Kasumi-1 (cell line): Measurements from ENCODE around the gene ARAF.
"Not testable (repeated sequence)": the region's sequence is repeated elsewhere in the genome, so short reads cannot be mapped to it uniquely, and the experiment has no call there.

Source experiments
- DNase-seq, 2 experiments: peaks; one replicate each; lab custom pipeline; 2025; lab: John Stamatoyannopoulos, UW

ARAF gene

GRCh38 chrX:47560934-47561658 lies at the start of gene ARAF:
Gene ARAF, plus strand, starts transcription at chrX:47561205. Its CDS starts 1,763 bp downstream, at chrX:47562968.
- peak; percentile 88 to 92 for DNase-seq

DNA sequence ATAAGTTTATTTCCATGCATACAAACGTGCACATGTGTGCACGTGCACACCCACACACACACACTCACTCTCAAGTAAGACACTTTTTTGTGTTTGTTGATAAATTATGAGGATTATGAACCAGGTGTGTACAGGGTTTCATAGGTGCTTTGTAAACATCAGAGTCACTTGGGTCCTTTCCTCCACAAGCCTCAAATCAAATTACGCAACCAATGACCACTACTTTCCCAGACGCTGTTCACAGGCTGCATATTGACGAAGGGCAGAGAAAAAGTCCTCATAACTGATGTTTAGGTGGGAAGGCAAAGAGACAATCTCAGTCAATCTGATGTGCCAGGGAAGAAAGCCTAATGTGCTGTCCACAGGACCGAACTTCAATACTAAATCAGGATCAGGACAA lies 48.6 kb upstream of the ARAF start:
- not testable (repeated sequence) for DNase-seq

DNA sequence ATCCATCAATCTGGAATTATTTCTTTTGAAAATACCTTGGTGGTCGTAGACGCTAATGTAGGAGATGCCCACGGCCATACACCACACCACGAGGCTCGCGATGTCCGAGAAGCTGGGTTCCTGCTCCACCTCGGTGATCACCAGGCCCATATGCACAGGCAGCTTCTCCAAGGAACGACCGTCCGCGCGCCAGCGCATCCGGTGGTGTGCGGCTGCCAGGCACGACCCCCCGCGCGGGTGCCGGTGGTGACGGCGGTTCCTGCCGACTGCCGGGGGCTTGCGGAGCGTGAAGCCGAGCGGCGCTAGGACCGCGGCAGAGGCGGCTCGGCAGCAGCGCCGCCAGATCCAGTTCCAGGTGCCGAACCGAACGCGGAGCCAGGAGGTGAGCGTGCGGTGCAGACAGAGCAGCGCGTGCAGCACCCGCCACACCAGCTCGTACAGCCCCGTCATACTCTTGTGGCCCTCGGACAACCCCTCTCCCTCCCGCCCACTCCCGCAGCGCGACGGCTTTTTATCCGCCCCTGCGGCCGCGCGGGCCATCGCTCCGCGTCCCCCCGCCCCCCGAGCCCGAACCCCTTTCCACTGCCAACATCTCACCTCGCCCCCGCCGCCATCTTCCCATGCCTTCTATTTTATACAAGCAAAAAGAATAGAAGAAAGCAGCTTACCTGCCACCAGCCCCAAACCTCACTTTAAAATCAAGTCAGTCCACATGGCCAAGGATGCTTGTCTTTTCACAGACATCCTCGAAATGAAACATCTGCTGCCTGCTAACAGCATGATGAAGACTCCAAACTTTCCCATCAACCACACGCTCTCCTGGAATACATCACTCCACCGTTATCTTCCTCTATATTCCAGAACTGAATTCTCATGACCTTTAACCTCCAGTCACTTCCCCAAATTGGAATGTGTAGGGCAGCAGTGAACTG lies 47.7 kb upstream of the ARAF start:
- DNase-seq = not testable (repeated sequence)

DNA sequence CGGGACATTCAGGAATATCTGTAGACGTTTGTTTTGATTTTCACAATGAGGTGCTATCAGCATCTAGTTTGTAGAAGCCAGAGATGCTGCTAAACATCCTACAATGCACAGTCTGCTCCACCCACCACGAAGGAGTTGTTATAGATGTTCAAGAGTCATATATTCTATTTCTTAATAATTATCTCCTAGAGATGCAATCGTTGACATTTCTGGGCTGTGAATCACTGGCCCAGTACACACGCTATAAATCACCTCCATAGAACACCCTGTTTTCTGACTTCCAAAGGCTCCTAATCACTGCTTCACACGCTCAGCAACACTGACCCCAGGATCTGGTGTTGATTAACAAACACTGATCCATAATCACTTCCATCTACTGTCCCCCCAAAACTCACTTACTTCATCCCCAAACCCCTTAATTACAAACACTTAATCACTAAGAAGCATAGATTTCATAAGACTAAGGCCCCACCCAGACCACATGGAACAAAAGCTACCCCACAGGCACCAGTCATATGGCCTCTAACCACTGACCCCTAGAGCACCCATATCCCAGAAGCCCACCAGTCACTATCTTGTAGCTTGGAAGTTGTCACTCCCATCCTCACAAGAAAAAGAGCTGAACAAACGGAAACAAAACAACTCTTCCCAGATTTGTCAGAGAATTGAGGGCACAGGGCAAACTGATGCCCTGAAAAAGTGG lies 46.3 kb upstream of the ARAF start:
- no peak for DNase-seq

- no peak for DNase-seq
These were observed 44.9 kb upstream of the ARAF start for GRCh38 chrX:47515941-47516665.

- DNase-seq = no peak
These were observed 42.9 kb upstream of the ARAF start for GRCh38 chrX:47518144-47518543.

DNA sequence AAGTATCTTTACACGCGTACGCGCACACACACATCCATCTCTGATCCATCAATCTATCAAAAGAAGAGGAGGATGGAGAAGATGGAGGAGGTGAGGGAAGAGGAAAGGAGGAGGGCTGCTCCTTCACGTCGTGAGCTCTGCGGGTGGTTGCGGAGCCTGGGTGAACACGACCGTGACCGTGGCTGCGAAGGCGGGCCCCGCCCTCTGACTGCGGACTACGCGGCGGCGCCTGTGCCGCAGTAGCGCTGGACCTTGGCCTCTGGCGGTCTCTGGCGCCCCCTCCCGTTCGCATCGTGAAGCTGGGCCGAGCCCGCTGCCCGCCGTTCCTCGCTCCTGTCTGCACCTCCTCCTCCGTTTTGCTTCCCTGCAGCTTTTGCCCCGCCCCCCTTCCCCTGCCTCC lies 37.7 kb upstream of the ARAF start:
- peak; percentile 54 to 60 for DNase-seq

GRCh38 chrX:47523713-47524166 lies 37.3 kb upstream of the ARAF start:
- no peak for DNase-seq

DNA sequence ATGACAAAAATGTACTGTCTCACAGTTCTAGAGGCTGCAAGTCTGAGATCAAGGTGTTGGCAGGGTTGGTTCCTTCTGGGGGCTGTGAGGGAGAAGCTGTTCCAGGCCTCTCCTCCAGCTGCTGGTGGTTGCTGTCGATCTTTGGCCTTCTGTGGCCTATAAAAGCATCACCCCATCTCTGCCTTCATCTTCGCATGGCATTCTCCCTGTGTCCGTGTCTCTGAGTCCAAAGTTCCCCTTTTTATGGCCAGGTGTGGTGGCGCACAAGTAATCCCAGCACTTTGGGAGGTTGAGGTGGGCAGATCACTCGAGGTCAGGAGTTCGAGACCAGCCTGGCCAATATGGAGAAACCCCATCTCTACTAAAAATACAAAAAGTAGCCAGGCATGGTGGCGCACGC lies 31.5 kb upstream of the ARAF start:
- DNase-seq = no peak

DNA sequence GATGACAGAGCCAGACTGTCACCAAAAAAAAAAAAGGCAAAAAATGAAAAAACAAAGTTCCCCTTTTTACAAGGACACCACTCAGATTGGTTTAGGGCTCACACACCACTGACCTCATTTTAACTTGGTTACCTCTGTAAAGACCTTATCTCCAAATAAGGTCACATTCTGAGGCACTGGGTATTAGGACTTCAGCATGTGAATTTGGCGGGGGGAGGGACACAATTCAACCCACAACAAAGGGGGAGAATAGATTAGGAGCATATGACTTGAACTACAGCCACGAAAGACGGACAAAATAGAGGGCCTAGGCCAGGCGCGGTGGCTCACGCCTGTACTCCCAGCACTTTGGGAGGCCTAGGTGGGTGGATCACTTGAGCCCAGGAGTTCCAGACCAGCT lies 31.0 kb upstream of the ARAF start:
- DNase-seq = peak in 1 of 2 experiments; percentile 6

- no peak for DNase-seq
These were observed 21.1 kb upstream of the ARAF start for GRCh38 chrX:47539860-47540259.

DNA sequence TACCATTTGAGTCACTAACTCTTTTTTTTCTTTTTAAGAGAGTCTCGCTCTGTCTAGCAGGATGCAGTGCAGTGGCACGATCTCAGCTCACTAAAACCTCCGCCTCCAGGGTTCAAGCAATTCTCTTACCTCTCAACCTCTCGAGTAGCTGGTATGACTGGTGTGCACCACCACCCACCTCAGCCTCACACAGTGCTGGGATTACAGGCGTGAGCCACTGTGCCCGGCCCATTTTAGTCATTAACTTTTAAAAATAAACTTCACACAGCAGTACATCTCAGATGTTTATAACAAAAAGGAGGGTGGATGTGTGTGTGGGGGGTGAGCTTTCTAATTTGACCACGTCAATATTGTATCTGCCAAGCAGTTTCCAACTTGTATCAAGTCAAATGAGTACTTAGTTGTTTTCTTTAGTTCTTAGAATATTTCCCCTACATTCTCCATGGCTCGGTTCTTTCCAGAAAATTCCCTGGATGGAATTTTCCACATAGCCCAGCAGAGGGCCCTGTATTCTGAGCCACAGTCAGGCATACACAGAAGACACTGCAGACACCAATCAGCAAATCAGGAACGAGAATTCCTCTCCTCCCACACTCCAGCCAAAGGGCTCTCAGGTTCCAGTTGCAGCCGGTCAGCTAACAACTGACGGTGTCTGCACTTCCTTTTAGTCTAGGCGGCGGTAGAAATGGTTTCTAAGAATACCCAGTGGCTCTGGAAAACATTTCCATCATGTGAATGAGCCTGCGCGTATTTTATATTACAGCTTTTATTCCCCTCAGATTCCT lies 20.1 kb upstream of the ARAF start:
- peak; percentile 56 to 66 for DNase-seq

DNA sequence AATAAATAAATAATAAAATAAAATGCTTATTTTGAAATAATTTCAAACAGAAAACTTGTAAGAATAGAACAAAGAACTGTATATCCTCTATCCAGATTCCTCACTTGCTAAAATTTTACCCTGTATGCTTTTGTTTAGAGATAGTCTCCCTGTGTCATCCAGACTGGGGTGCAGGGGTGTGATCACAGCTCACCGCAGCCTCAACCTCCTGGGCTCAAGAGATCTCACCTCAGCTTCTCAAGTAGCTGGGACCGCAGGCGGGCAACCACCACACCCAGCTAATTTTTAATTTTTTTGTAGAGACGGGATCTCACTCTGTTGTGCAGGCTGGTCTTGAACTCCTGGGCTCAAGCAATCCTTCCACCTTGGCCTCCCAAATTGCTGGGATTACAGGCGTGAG lies 17.5 kb upstream of the ARAF start:
- DNase-seq = no peak

DNA sequence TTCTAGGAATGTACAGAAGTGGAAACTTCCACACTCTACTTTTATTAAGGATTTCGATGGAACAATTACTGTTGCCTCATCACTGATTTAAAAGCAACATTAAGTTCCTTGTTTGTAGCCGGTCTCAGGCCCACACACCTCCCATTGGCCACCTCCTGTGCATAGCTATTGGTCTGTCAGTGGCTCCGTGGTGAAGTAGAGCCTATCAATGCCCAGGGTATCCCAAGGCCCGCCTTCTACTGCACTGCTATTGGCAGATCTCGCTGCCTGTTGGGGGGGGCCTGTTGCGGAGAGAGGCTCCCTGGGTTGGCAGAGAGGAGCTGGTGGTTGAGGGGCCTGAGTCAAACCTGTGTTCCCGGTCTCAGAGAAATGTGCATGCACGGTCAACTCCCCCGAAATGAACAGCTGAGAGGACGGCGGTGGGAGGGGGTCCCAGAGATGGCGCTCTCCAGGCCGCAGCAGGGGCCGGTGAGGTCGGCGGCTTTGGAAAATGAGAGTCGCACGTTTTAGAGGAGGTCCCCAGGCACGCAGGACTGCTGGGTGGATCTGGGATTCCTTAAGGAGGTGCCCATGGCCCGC lies 4.9 kb upstream of the ARAF start:
- DNase-seq = peak; percentile 87 to 89

DNA sequence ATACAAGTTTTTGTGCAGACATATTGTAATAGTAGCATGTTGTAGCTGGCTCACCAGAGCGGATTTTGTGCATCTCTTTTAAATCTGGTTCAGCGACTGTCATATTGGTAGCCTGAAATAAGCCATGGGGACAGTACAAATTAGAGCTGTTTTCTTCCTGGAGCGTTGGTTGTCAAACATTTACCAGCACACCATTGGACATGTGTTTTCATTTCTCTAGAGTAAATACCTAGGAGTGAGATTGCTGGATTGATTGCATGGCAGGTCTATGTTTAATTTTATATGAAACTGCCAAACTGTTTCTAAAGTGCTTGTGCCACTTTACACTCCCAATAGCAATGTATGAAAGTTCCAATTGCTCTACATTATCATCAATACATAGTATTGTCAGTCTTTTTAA lies 2.6 kb upstream of the ARAF start:
- no peak for DNase-seq

DNA sequence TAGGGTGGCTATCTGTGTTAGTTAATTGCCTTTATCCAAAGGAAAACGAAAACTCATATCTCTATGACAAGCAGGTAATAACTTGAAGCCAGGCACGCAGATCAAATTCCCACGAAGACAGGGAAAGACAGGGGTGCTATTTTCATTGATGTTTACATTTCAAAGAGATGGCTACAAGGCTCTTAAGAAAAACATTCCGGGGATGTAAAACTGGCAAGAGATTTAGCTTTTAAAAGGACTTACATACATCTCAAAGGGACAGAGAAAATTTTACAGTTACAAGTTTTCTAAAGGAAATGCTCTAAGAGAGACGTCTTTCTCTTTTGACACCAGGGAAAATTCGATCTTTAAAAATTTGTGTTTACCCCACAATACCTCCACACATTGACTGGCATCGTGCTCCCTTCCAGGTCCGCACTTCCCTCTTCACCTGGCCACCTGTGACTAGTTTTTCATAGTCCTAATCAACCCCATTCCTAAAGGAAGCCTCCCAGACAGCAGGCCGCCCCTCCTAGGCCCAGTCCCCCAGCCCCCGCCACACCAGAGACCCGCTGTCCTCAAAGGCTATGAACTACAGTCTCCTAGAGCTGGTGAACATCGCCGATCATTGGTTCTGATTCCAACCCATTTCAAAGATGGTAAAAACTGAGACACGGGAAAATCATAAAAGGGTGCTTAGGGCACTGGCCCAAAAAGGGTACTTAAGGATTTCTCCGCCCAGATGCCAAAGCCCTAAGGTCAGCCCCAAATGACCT lies 649 bp upstream of the ARAF start:
- DNase-seq = no peak

- no peak for DNase-seq
These were observed 700 bp downstream of the ARAF start for GRCh38 chrX:47561659-47562151.

- DNase-seq = peak; percentile 32 to 41
These were observed 1.7 kb downstream of the ARAF start for GRCh38 chrX:47562615-47563243.

- no peak for DNase-seq
These were observed 2.9 kb downstream of the ARAF start for GRCh38 chrX:47563801-47564315.
